ENCODE data around the gene BBS1. TPM values are rescaled to one million over a fixed set of nuclear protein-coding genes. Genes with fewer than 3 reads are reported as not detected.

The BBS1 gene
- total RNA-seq, 1 experiment from 2014 or later: 29.8 TPM

DNA sequence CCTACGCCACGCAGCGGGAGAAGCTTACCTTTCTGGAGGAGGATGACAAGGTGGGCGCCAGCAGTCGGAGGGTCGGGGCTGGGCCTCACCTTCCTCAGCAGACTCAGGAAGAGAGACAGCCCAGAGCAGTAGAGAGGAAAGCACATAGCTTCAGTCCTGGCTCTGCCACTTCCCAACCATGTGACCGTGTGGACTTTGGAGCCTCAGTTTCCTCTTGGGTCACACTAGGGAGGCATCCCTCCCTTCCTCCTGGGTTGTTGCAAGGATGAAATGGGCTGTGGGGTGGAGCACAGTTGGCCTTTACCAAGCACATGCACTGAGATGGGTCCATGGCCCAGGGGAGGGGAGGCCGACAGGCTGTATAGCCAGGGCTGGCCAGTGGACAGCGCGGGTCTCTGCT is 17.3 kb upstream of the BBS1 start:
- H3K36me3 ChIP-seq (ENCODE audit: control insufficient read depth in 1 of 2, insufficient read depth in 2 of 2, low read length in 2 of 2): peaks cover 0 to 4% of the 10 kb centered on the region in 2 experiments; a peak in 1 of 4 replicates

DNA sequence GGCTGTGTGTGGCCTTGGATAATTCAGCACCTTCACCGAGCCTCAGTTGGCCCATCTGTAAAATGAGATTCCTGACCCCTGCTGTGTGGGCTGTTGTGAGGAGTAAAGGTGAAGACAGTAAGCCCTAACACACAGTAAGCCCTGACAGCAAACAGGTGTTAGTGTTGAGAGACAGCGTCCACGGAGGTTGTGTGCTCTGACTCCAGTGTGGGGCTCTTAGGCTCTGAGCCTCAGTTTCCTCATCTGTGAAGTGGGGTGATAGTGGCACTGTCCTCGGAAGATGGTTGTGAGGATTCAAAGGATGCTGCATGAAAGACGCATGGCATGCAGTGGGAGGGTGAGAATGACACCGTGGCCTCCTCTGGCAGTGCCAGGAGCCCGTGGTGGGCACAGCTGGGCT is 16.0 kb upstream of the BBS1 start:
- ATAC-seq (no peak), DNase-seq (ENCODE audit: low read depth, low spot score) (no peak)
- ChIA-PET POLR2A (no interaction called here), CTCF (no interaction called here), RAD21 (ENCODE audit: low non-redundant PET in 1 of 2, low total read pairs in 2 of 2, uncharacterized antibody in 2 of 2, unreplicated experiment in 2 of 2) (no interaction called here)
- H3K4me3 ChIP-seq (replicated peaks in 1 of 2; ENCODE audit: low read depth in 1 of 2, low read length in 2 of 2): no peak overlapping the region
- H3K4me1 ChIP-seq (ENCODE audit: control insufficient read depth in 1 of 2, insufficient read depth in 2 of 2, low read length in 2 of 2): no peaks in the 10 kb centered on the region
- no peak for TF ChIP-seq POLR2A (IDR thresholded peaks at IDR 0.05; ENCODE audit: borderline replicate concordance, extremely low read depth, insufficient read depth, insufficient read length)
- TF ChIP-seq, protein P1, sequence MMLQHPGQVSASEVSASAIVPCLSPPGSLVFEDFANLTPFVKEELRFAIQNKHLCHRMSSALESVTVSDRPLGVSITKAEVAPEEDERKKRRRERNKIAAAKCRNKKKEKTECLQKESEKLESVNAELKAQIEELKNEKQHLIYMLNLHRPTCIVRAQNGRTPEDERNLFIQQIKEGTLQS (IDR thresholded peaks at IDR 0.05): no peak
- TF ChIP-seq POLR2AphosphoS5 (IDR thresholded peaks at IDR 0.05; ENCODE audit: low read depth, low read length): no peak
- TF ChIP-seq, protein P2, sequence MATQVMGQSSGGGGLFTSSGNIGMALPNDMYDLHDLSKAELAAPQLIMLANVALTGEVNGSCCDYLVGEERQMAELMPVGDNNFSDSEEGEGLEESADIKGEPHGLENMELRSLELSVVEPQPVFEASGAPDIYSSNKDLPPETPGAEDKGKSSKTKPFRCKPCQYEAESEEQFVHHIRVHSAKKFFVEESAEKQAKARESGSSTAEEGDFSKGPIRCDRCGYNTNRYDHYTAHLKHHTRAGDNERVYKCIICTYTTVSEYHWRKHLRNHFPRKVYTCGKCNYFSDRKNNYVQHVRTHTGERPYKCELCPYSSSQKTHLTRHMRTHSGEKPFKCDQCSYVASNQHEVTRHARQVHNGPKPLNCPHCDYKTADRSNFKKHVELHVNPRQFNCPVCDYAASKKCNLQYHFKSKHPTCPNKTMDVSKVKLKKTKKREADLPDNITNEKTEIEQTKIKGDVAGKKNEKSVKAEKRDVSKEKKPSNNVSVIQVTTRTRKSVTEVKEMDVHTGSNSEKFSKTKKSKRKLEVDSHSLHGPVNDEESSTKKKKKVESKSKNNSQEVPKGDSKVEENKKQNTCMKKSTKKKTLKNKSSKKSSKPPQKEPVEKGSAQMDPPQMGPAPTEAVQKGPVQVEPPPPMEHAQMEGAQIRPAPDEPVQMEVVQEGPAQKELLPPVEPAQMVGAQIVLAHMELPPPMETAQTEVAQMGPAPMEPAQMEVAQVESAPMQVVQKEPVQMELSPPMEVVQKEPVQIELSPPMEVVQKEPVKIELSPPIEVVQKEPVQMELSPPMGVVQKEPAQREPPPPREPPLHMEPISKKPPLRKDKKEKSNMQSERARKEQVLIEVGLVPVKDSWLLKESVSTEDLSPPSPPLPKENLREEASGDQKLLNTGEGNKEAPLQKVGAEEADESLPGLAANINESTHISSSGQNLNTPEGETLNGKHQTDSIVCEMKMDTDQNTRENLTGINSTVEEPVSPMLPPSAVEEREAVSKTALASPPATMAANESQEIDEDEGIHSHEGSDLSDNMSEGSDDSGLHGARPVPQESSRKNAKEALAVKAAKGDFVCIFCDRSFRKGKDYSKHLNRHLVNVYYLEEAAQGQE (IDR thresholded peaks at IDR 0.05; ENCODE audit: low read depth): no peak
- no peak for TF ChIP-seq EGR1 (IDR thresholded peaks at IDR 0.05; ENCODE audit: low read depth)
- no peak for TF ChIP-seq ELF1 (IDR thresholded peaks at IDR 0.05; ENCODE audit: borderline replicate concordance, low read depth)
- TF ChIP-seq CBX3 (IDR thresholded peaks at IDR 0.05; ENCODE audit: low read depth): no peak
- intact Hi-C loops (cut with micrococcal nuclease): no loop called here
- BruUV-seq (replicated peaks): no TSS peak
- no peak overlapping the region for H3K9ac ChIP-seq (ENCODE audit: low read length)
- H3K27ac ChIP-seq (ENCODE audit: low read depth, low read length): no peak overlapping the region
- H3K27me3 ChIP-seq (ENCODE audit: insufficient read depth, low read length): no peaks in the 10 kb centered on the region
- no peak overlapping the region for H3K4me2 ChIP-seq (ENCODE audit: low read length)
- H3K36me3 ChIP-seq (ENCODE audit: control insufficient read depth in 1 of 2, insufficient read depth in 2 of 2, low read length in 2 of 2): peaks cover 0 to 4% of the 10 kb centered on the region in 2 experiments; a peak in 1 of 4 replicates
- H4K20me1 ChIP-seq (ENCODE audit: insufficient read depth): no peaks in the 10 kb centered on the region
- no peaks in the 10 kb centered on the region for H3K9me3 ChIP-seq (ENCODE audit: control insufficient read depth in 1 of 2, insufficient read depth in 1 of 2, low read depth in 1 of 2, low read length in 2 of 2)
- H3K9me2 ChIP-seq (ENCODE audit: insufficient read depth): no peaks in the 10 kb centered on the region
- H2AFZ ChIP-seq (ENCODE audit: low read depth, low read length, poor library complexity, severe bottlenecking): no peak overlapping the region
- H3K79me2 ChIP-seq (ENCODE audit: insufficient read depth, low read length): no peaks in the 10 kb centered on the region

More for the DNA sequence above, 17.3 kb upstream of the BBS1 start:
- POLR2A ChIA-PET: no interaction called here
- Histone ChIP-seq H3K4me2 (ENCODE audit: low read length) (no peak overlapping the region), H3K9me2 (ENCODE audit: insufficient read depth) (no peaks in the 10 kb centered on the region), H3K9ac (ENCODE audit: low read length) (no peak overlapping the region), H3K27ac (ENCODE audit: low read depth, low read length) (no peak overlapping the region), H2AFZ (ENCODE audit: low read depth, low read length, poor library complexity, severe bottlenecking) (no peak overlapping the region), H3K9me3 (ENCODE audit: control insufficient read depth in 1 of 2, insufficient read depth in 1 of 2, low read depth in 1 of 2, low read length in 2 of 2) (no peaks in the 10 kb centered on the region), H3K4me3 (replicated peaks in 1 of 2; ENCODE audit: low read depth in 1 of 2, low read length in 2 of 2) (no peak overlapping the region), H4K20me1 (ENCODE audit: insufficient read depth) (no peaks in the 10 kb centered on the region), H3K79me2 (ENCODE audit: insufficient read depth, low read length) (no peaks in the 10 kb centered on the region), H3K27me3 (ENCODE audit: insufficient read depth, low read length) (no peaks in the 10 kb centered on the region), H3K4me1 (ENCODE audit: control insufficient read depth in 1 of 2, insufficient read depth in 2 of 2, low read length in 2 of 2) (no peaks in the 10 kb centered on the region)
- TF ChIP-seq CBX3 (IDR thresholded peaks at IDR 0.05; ENCODE audit: low read depth) (no peak), EGR1 (IDR thresholded peaks at IDR 0.05; ENCODE audit: low read depth) (no peak), TCF7L2 (IDR thresholded peaks at IDR 0.05; ENCODE audit: borderline replicate concordance, extremely low read depth, insufficient read depth, insufficient read length) (no peak), CEBPB (IDR thresholded peaks at IDR 0.05; ENCODE audit: low read depth) (no peak)
- TF ChIP-seq, protein P3, sequence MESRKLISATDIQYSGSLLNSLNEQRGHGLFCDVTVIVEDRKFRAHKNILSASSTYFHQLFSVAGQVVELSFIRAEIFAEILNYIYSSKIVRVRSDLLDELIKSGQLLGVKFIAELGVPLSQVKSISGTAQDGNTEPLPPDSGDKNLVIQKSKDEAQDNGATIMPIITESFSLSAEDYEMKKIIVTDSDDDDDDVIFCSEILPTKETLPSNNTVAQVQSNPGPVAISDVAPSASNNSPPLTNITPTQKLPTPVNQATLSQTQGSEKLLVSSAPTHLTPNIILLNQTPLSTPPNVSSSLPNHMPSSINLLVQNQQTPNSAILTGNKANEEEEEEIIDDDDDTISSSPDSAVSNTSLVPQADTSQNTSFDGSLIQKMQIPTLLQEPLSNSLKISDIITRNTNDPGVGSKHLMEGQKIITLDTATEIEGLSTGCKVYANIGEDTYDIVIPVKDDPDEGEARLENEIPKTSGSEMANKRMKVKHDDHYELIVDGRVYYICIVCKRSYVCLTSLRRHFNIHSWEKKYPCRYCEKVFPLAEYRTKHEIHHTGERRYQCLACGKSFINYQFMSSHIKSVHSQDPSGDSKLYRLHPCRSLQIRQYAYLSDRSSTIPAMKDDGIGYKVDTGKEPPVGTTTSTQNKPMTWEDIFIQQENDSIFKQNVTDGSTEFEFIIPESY (IDR thresholded peaks at IDR 0.05; ENCODE audit: extremely low read depth, insufficient replicate concordance, low read length): no peak
- intact Hi-C loops (cut with micrococcal nuclease): no loop called here
- no peak for DNase-seq (ENCODE audit: low read depth, low spot score)
- CTCF ChIA-PET: interaction anchor here (1.4 kb wide), 1 partner anchor 17 kb away, joined by 4 read pairs; the partner anchor contains the start of gene BBS1
- RAD21 ChIA-PET (ENCODE audit: low non-redundant PET in 1 of 2, low total read pairs in 2 of 2, uncharacterized antibody in 2 of 2, unreplicated experiment in 2 of 2): no interaction called here
- BruUV-seq (replicated peaks): no TSS peak
- no peak for ATAC-seq
